NB4 (cell line): ENCODE results near the gene NCOA3.

Experiments
- TF ChIP-seq, protein P1 (sequence below): IDR thresholded peaks from one replicate; pipeline ENCODE4 v1.5.1; 2012; ENCODE audit warnings: low read depth, low read length
- TF ChIP-seq, protein P2 (sequence below): IDR thresholded peaks from 2 replicates; pipeline ENCODE4 v1.6.1; 2011; ENCODE audit warnings: low read depth, low read length

GRCh38 chr20:47647994-47648393 is 146.3 kb downstream of the NCOA3 start:
- TF ChIP-seq, protein P1, sequence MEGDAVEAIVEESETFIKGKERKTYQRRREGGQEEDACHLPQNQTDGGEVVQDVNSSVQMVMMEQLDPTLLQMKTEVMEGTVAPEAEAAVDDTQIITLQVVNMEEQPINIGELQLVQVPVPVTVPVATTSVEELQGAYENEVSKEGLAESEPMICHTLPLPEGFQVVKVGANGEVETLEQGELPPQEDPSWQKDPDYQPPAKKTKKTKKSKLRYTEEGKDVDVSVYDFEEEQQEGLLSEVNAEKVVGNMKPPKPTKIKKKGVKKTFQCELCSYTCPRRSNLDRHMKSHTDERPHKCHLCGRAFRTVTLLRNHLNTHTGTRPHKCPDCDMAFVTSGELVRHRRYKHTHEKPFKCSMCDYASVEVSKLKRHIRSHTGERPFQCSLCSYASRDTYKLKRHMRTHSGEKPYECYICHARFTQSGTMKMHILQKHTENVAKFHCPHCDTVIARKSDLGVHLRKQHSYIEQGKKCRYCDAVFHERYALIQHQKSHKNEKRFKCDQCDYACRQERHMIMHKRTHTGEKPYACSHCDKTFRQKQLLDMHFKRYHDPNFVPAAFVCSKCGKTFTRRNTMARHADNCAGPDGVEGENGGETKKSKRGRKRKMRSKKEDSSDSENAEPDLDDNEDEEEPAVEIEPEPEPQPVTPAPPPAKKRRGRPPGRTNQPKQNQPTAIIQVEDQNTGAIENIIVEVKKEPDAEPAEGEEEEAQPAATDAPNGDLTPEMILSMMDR = no peak
- TF ChIP-seq, protein P2, sequence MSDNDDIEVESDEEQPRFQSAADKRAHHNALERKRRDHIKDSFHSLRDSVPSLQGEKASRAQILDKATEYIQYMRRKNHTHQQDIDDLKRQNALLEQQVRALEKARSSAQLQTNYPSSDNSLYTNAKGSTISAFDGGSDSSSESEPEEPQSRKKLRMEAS = no peak
